B cell (primary cell): ENCODE results near the gene LRIT1. TPM values are rescaled to one million over a fixed set of nuclear protein-coding genes. Genes with fewer than 3 reads are reported as not detected.

Experiments
- ATAC-seq: fragments of 200-7000 bp; cut with Tn5 transposase; one replicate; pipeline ENCODE4 v1.10.0; 2021; ENCODE audit warnings: low read depth, mild to moderate bottlenecking, moderate number of reproducible peaks, moderate library complexity
- CTCF ChIA-PET: fragments of 350-600 bp; sonication (Branson Sonifier 250); formaldehyde crosslinking; loops from one replicate; lab custom pipeline; 2021; ENCODE audit warnings: antibody characterized with exemption, inconsistent platforms; lab: Charles Lee
- POLR2A ChIA-PET: fragments of 350-600 bp; sonication (Branson Sonifier 250); formaldehyde crosslinking; loops from one replicate; lab custom pipeline; 2021; ENCODE audit warnings: antibody characterized with exemption; lab: Charles Lee
- DNase-seq: peaks from one replicate; pipeline ENCODE4 v3.0.0; 2013
- H2AFZ ChIP-seq: 2 replicates; pipeline ENCODE4 v1.6.1; 2012; ENCODE audit warnings: mild to moderate bottlenecking, low read depth, low read length; ENCODE audit not compliant: insufficient read depth, poor library complexity, severe bottlenecking
- H3K27ac ChIP-seq, 2 donors: 1 replicate in 1 of 2; 2 replicates in 1 of 2; pipeline ENCODE4 v1.5.1; 2012 to 2013; ENCODE audit warnings: low read length in 2 of 2, mild to moderate bottlenecking in 2 of 2, moderate library complexity in 1 of 2
- H3K27me3 ChIP-seq, 4 experiments: fragments of 200-600 bp in 1 of 4; sonication (generic) in 1 of 4; replicated peaks in 1 of 4; 1 replicate in 2 of 4; 2 replicates in 2 of 4; pipeline versions ENCODE4 v1.6.1 to v1.7.0; 2013 to 2016; ENCODE audit warnings: low read length in 3 of 4, mild to moderate bottlenecking in 2 of 4, mixed read lengths in 1 of 4, moderate library complexity in 1 of 4; ENCODE audit not compliant: insufficient read depth in 4 of 4, control insufficient read depth in 3 of 4; ENCODE audit errors: control extremely low read depth in 1 of 4
- H3K36me3 ChIP-seq, 2 experiments: replicated peaks in 1 of 2; 1 replicate in 1 of 2; 2 replicates in 1 of 2; pipeline versions ENCODE4 v1.6.1 to v1.7.1; 2013; ENCODE audit warnings: low read length in 1 of 2; ENCODE audit not compliant: insufficient read depth in 2 of 2, control insufficient read depth in 1 of 2; ENCODE audit errors: control extremely low read depth in 1 of 2, extremely low read depth in 1 of 2
- H3K4me1 ChIP-seq, 2 donors: fragments of 200-600 bp in 1 of 2; sonication (generic) in 1 of 2; 1 replicate in 1 of 2; 2 replicates in 1 of 2; pipeline versions ENCODE4 v1.5.1 to v1.6.1; 2013 to 2017; ENCODE audit warnings: low read length in 2 of 2; ENCODE audit not compliant: control insufficient read depth in 2 of 2, insufficient read depth in 2 of 2
- H3K4me2 ChIP-seq: replicated peaks from 2 replicates; pipeline ENCODE3; 2012; ENCODE audit warnings: mild to moderate bottlenecking, low read depth, low read length; ENCODE audit not compliant: poor library complexity, severe bottlenecking
- H3K4me3 ChIP-seq, 5 experiments: fragments of 200-600 bp in 1 of 5; sonication (generic) in 1 of 5; 1 replicate in 3 of 5; 2 replicates in 2 of 5; pipeline versions ENCODE4 v1.5.1 to v1.7.0; 2011 to 2016; ENCODE audit warnings: low read length in 4 of 5, mild to moderate bottlenecking in 4 of 5, low read depth in 2 of 5, control low read depth in 1 of 5, moderate library complexity in 1 of 5; ENCODE audit not compliant: insufficient read depth in 1 of 5; ENCODE audit errors: control extremely low read depth in 1 of 5, extremely low read depth in 1 of 5
- H3K79me2 ChIP-seq: fragments of 200-600 bp; sonication (generic); one replicate; pipeline ENCODE4 v1.6.0; 2016; ENCODE audit warnings: low read length; ENCODE audit not compliant: control insufficient read depth, insufficient read depth
- H3K9ac ChIP-seq: fragments of 200-600 bp; sonication (generic); 2 replicates; pipeline ENCODE4 v1.6.1; 2017; ENCODE audit warnings: mild to moderate bottlenecking, low read length, moderate library complexity
- H3K9me3 ChIP-seq, 3 donors: one replicate each; pipeline versions ENCODE4 v1.6.1 to v1.7.1; 2013; ENCODE audit warnings: low read length in 2 of 3; ENCODE audit not compliant: control insufficient read depth in 2 of 3, insufficient read depth in 1 of 3; ENCODE audit errors: control extremely low read depth in 1 of 3
- H4K20me1 ChIP-seq: 2 replicates; pipeline ENCODE4 v1.6.0; 2012; ENCODE audit warnings: mild to moderate bottlenecking, low read length; ENCODE audit not compliant: insufficient read depth, control insufficient read depth, poor library complexity, severe bottlenecking
- H3K27ac Mint-ChIP-seq: one replicate; pipeline ENCODE4 v1.8.0; 2021; ENCODE audit warnings: mixed read lengths
- H3K27me3 Mint-ChIP-seq: one replicate; pipeline ENCODE4 v1.8.0; 2021; ENCODE audit warnings: mixed read lengths
- H3K4me1 Mint-ChIP-seq: one replicate; pipeline ENCODE4 v1.8.0; 2021; ENCODE audit warnings: mixed read lengths
- H3K4me3 Mint-ChIP-seq: one replicate; pipeline ENCODE4 v1.8.0; 2021; ENCODE audit warnings: mixed read lengths
- H3K9me3 Mint-ChIP-seq: one replicate; pipeline ENCODE4 v1.8.0; 2022; ENCODE audit warnings: mixed read lengths; ENCODE audit not compliant: insufficient read depth
- CTCF ChIP-seq: fragments of 200-600 bp; IDR thresholded peaks from one replicate; pipeline ENCODE4 v1.8.0; 2022; ENCODE audit warnings: antibody characterized with exemption, mild to moderate bottlenecking
- EZH2 ChIP-seq: IDR thresholded peaks from 2 replicates; pipeline ENCODE4 v1.6.1; 2012; ENCODE audit warnings: borderline replicate concordance, low read depth, mild to moderate bottlenecking, moderate library complexity, low read length; ENCODE audit not compliant: insufficient read depth, poor library complexity, severe bottlenecking
- whole genome bisulfite sequencing: methylation state at CpG from one replicate; pipeline ENCODE4 v1.1.5; 2013; ENCODE audit warnings: missing lambda C conversion rate; ENCODE audit not compliant: insufficient coverage; 5-methylcytosine and 5-hydroxymethylcytosine counted together
- intact Hi-C: fragments of 100-400 bp; cut with micrococcal nuclease; formaldehyde crosslinking; loops from one replicate; pipeline ENCODE4 v1.10.0; 2022
- polyA plus RNA-seq: library from polyadenylated mRNA; depleted of rRNA; stranded (reverse); fragments of >200 nt; gene quantifications from 2 replicates; pipeline ENCODE4 v1.2.3, GENCODE V29; 2012
- total RNA-seq, 2 donors: library from RNA; stranded (reverse); fragments of 120-200 nt in 1 of 2; gene quantifications; 1 replicate in 1 of 2; 2 replicates in 1 of 2; pipeline versions ENCODE4 v1.2.3 to v1.2.4, GENCODE V29; 2013 to 2022

LRIT1 gene
- total and polyA plus RNA-seq, 2 donors (not counting 1 experiment from before 2014, with no cell fraction given): not detected

GRCh38 chr10:84205853-84206525, 35.4 kb downstream of the LRIT1 start:
- no peaks in the 10 kb centered on the region for H3K79me2 ChIP-seq
- H3K27me3 ChIP-seq: peaks cover 0 to 4% (median 2%) of the 10 kb centered on the region in 4 experiments
- Mint-ChIP-seq H3K4me1 (no peaks in the 10 kb centered on the region), H3K4me3 (no peak overlapping the region), H3K27ac (no peak overlapping the region), H3K9me3 (no peaks in the 10 kb centered on the region), H3K27me3 (peaks cover 33% of the 10 kb centered on the region)
- H3K9me3 ChIP-seq: no peaks in the 10 kb centered on the region
- CTCF ChIA-PET: interaction anchor here (1.2 to 5.6 kb wide), 5 partner anchors 9 to 64 kb away, joined by 4 to 72 read pairs (median 4); no protein-coding TSS in a partner anchor
- ATAC-seq: no peak
- POLR2A ChIA-PET: no interaction called here
- no peaks in the 10 kb centered on the region for H4K20me1 ChIP-seq
- H2AFZ ChIP-seq: no peak overlapping the region
- intact Hi-C loops: loop anchor here (1.0 kb wide), 1 partner anchor 58 kb away; no protein-coding TSS in a partner anchor
- no peaks in the 10 kb centered on the region for H3K36me3 ChIP-seq
- no peak overlapping the region for H3K4me3 ChIP-seq
- H3K4me1 ChIP-seq: no peaks in the 10 kb centered on the region
- no peak overlapping the region for H3K4me2 ChIP-seq
- H3K9ac ChIP-seq: no peak overlapping the region
- no peak overlapping the region for H3K27ac ChIP-seq
- TF ChIP-seq EZH2: no peak
- TF ChIP-seq CTCF: peak; percentile 53
- WGBS: 70% methylated on average over 2 of the region's 6 CpGs
- DNase-seq: no peak
